HG03139 (cell line): ENCODE data around the gene NAPEPLD.
"Not testable (repeated sequence)": the region's sequence is repeated elsewhere in the genome, so short reads cannot be mapped to it uniquely, and the experiment has no call there.

Experiments
- ATAC-seq: cut with Tn5 transposase; IDR thresholded peaks from one replicate; pipeline ENCODE4 v1.9.1; 2021; ENCODE audit not compliant: unreplicated experiment

NAPEPLD gene

DNA sequence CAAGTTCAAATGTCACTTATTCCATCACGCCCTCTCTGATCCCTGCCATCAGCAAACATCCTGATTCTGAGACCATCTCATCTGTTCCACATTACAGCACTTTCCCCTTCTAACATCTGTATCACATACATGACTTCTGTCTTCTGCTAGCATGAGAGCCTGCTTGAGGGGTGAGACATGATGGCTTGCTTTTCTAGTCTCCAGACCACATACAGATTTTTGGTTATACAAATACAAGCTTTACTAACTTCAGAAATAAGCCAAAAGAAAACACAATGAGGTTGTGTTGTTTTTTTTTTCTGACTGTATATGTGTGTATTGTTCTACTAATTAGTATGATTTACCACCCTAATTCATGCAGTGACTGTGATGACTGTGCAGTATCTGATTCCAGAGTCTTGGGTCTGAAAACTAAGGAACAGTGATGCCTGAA lies 34.3 kb downstream of the NAPEPLD start:
- no peak for ATAC-seq

DNA sequence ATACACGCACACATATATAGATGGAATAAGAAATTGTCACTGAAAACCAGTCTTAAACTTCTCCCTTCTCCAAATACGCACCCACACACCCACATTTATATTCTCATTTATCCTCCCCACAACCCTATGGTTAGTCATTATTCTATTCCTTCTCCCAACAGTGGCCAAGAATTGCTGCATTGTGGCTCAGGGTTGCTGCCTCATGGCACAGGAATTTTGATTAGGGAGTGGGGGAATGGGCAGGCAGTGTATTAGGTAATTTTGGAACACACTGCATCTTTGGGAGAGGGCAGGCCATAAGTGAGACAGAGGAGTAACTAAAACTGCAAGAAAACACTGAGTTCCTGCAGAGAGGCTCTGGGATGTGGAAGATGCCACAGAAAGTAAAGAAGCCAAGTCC lies 35.7 kb downstream of the NAPEPLD start:
- no peak for ATAC-seq

GRCh38 chr7:103106703-103107070 lies 42.2 kb downstream of the NAPEPLD start:
- ATAC-seq = not testable (repeated sequence)

DNA sequence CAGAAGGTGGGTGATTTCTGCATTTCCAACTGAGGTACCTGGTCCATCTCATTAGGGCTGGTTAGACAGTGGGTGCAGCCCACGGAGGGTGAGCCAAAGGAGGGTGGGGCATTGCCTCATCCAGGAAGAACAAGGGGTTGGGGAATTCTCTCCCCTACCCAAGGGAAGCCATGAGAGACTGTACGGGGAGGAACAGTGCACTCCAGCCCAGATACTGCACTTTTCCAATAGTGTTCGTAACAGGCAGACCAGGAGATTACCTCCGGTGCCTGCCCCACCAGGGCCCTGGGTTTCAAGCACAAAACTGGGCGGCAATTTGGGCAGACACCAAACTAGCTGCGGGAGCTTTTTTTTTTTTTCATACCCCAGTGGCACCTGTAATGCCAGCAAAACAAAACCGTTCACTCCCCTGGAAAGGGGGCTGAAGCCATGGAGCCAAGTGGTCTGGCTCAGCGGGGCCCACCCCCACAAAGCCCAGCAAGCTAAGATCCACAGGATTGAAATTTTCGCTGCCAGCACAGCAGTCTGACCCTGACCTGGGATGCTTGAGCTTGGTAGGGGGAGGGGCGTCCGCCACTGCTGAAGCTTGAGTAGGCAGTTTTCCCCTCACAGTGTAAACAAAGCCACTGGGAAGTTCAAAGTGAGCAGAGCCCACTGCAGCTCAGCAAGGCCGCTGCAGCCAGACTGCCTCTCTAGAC lies 42.7 kb downstream of the NAPEPLD start:
- no peak for ATAC-seq

DNA sequence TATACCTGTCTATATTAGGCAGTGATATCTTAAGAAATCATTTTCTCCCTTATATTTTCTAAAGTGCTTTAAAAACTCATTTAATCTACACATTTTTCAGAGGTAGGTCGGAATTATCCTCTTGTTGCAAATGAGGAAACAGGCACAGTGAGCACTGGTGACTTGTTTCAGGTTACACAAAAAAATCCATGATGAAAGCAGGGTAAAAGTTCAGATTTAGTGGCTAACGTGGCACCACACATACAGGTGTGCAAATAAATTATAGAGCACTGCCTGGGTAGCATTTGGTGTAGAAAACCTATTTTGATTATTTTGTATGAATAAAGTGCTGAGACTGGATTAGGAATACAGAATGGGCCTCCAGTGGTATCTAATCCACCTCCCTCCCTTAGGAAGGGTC lies 47.4 kb downstream of the NAPEPLD start:
- no peak for ATAC-seq

DNA sequence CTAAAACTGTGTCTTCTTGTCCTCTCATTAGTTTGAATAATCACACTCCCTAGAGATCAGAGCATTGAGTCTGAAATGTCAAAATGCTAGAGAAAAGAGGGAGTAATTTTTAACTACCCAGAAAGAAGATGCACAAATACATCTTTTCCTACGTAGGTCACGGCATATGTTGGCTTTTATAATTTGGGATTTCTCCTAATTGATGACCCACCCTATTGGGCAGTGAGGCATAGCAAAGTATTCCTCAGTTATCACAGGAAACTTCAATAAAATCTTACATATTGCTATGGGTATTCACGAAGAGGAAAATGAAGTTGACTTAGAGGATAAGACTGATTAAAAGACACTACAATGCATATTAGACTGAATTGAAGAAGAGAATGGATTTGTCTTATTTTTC lies 48.6 kb downstream of the NAPEPLD start:
- ATAC-seq = no peak

GRCh38 chr7:103097041-103097440 lies 51.9 kb downstream of the NAPEPLD start:
- no peak for ATAC-seq

DNA sequence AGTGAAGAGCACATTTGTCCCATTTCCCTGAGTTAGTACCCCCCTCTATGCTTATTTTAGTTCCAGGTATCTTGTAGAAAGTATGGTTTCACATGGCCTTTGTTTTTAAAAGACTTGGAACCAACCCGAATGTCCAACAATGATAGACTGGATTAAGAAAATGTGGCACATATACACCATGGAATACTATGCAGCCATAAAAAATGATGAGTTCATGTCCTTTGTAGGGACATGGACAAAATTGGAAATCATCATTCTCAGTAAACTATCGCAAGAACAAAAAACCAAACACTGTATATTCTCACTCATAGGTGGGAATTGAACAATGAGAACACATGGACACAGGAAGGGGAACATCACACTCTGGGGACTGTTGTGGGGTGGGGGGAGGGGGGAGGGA lies 53.3 kb downstream of the NAPEPLD start:
- not testable (repeated sequence) for ATAC-seq

DNA sequence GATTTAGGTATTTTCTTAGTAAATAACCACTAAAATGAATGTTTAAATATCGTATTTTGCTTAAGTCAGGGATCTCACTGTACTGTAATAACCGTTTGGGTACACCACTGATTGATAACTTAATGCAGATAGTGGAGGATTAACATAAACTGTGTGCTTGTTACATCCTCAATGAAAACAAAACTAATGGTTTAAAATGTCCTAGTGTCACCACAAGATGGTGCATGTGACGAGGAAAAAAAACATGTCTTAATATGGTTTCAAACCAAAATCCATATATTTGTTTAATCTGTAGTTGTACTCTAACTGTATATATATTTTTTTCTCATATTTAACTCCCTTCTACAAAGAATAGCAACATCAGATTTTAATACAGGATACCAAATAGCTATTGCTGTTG lies 54.8 kb downstream of the NAPEPLD start:
- ATAC-seq = no peak

DNA sequence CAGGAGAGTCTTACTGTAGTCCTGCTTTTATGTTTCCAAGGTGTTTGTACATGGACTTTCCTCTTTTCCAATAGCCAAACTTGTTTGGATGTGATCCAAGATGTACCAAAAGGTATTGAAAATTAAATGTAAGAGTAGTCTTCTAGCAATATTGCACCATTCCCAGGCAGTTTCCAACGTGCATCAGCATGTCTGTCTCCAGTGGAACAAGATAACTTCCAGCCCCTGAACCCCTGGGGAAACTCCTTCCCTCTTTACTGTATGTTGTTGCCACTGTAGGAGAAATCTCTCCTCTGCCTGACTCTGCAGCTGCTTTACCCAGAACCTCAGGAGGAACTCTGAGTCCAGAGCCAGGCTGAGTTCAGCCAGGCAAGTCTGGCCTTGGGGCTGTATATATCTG lies 55.5 kb downstream of the NAPEPLD start:
- no peak for ATAC-seq

DNA sequence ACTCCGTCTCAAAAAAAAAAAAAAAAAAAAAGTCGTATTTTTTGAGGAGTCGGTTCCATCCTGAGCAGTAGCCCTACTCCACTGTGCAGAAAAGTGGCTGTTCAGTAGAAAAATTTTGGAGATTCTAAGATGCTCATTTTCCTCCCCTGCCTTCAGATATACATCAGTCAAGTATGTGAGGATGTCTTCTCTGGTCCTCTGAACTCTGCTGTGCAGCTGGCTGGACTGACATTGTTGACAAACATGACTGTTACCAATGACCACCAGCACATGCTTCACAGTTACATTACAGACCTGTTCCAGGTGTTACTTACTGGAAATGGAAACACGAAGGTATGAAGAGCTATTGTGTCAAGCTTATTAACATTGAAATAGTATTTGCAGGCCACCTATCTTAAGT lies 56.6 kb downstream of the NAPEPLD start:
- not testable (repeated sequence) for ATAC-seq

GRCh38 chr7:103083210-103083609 lies 65.7 kb downstream of the NAPEPLD start:
- no peak for ATAC-seq

- ATAC-seq = no peak
These were observed 66.4 kb downstream of the NAPEPLD start for GRCh38 chr7:103082497-103082896.

DNA sequence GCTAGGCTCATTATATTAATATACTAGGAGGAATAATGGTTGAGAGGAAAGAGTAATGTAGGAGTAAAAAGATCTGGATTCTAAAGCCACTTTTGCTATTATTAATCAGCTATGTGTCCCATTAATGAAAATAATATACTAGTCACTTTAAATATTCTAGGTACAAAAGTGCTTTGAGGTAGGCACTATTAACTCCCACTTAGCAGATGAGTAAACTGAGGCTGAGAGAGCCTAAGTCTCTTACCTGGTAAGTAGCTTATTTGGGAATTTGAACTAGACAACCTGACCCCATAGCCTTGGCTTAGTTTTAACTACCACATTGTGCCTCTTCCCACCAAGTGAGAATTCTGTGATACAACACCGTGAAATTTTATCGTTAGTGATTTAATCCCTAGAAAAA lies 68.0 kb downstream of the NAPEPLD start:
- no peak for ATAC-seq

- ATAC-seq = no peak
These were observed 69.1 kb downstream of the NAPEPLD start for GRCh38 chr7:103079836-103080235.

DNA sequence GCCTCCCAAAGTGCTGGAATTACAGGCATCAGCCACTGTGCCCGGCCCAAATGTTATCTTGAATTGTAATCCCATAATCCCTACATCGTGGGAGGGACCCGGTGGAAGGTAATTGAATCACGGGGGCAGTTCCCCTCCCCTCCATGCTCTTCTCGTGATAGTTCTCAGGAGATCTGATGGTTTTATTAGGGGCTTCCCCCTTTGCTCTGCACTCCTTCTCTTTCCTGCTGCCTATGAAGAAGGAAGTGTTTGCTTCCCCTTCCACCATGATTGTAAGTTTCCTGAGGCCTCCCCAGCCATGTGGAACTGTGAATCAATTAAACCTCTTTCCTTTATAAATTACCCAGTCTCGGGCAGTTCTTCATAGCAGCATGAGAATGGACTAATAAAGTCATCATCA lies 70.7 kb downstream of the NAPEPLD start:
- ATAC-seq = not testable (repeated sequence)

GRCh38 chr7:103077318-103077717 lies 71.6 kb downstream of the NAPEPLD start:
- ATAC-seq = no peak

DNA sequence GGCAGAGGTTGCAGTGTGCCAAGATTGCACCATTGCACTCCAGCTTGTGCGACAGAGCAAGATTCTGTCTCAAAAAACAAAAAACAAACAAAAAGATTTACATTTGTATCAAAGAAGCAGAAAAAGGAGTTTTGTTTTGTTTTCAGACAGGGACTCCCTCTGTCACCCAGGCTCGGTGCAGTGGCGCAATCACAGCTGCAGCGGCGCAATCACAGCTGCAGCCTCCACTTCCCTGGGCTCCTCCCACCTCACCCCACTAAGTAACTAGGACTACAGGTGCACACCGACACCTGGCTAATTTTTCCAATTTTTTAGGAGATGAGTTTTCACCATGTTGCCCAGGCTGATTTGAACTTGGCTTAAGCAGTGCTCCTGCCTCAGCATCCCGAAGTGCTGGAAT lies 72.1 kb downstream of the NAPEPLD start:
- no peak for ATAC-seq

DNA sequence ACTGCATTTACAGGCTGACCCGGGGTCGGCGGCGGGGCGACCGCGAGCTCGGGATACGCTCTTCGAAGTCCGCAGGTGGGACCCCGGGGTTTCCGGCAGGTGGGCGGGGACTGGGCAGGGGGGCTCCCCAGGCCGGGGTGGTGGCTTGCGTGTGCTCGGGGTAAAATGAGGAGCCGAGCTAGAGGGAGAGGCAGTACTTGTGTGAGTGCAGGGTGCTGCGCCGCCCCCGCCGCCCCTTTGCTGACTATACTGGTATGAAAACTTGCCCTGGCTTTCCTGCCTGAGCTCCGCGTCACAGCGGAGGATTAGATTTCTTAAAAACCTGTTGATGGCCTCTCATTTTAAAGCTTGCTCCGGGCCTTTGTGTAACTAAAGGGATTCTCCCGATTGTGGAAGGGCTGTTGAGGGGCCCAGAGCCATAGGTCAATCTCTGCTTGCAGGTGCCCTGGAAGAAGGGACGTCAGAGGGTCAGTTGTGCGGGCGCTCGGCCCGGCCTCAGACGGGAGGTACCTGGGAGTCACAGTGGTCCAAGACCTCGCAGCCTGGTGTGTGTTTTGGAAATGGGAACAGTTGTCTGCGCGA lies 73.5 kb downstream of the NAPEPLD start:
- peak; percentile 34 for ATAC-seq

DNA sequence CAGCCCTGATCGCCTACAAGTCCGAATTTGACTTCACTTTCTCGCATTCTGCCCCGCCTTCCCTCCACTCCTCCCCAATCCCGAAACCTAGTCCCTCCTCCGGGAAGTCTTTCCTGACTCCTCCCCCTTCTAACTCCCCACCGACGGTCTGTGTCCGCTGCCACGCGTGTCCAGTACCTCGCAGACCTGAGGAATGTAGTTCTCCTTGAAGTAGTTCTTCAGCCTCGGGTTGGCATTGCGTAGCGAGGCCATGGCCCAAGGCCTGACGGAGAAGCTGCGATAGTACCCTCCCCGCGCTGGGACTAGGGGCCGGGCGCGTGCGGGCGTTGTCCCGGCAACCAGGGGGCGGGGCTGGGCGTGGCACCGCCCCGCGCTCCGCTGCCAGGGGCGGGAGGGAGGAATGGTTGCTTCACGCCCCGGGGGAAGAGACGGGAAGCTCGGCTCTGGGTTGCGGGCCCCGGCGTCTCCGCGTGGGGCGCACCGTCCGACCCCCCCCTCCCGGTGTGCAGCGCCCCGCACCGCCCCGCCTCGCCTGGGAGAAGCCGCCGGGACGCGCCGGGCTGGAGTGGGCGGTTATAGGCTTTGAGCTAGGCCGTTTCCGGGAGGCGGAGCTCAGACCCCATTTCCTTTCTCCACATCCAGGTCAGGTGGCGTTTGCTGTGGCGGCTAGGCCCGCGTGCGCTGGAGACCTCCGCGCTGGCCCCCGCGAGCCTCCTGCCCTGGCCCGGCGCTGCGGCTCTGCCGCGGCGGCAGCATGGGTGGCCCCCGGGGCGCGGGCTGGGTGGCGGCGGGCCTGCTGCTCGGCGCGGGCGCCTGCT lies 74.2 kb downstream of the NAPEPLD start, which contains the start of the genes ARMC10 and FBXL13:
Gene ARMC10 (plus strand): TSS at position 622 of the 818 bp plus-strand sequence. CDS start 133 bp downstream, at position 755.
Gene FBXL13 (minus strand): TSS at position 278 of the 818 bp plus-strand sequence.
- ATAC-seq = peak; percentile 87

- no peak for ATAC-seq
These were observed 74.8 kb downstream of the NAPEPLD start for GRCh38 chr7:103073989-103074518.

DNA sequence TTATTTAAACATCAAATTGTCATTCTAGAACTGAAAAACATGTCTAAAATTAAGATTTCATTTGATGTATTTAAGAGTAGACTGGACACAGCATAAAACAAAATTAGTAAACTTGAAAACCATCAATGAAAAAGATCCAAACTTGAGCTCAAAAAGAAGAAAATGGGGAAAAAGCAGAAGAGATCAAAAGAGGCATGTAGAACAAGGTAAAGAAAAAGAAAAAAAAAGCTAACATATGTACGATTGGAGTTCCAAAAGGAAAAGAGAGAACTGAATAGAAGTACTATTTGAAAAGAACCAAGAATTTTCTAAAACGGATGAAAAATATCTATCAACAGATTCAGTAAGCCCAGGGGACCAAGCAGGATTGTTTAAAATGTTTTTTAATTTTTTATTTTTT lies 77.9 kb downstream of the NAPEPLD start:
- no peak for ATAC-seq
